CD4-positive, alpha-beta T cell treated with Interleukin-17A for 1 hour (primary cell): ENCODE measurements around the gene TEKT2.
A peak's percentile ranks its signal among the peaks of the same experiment; 100 is the strongest.

Experiments used
- DNase-seq: peaks from one replicate; pipeline ENCODE4 v3.0.0-alpha.2; 2020

TEKT2 gene

DNA sequence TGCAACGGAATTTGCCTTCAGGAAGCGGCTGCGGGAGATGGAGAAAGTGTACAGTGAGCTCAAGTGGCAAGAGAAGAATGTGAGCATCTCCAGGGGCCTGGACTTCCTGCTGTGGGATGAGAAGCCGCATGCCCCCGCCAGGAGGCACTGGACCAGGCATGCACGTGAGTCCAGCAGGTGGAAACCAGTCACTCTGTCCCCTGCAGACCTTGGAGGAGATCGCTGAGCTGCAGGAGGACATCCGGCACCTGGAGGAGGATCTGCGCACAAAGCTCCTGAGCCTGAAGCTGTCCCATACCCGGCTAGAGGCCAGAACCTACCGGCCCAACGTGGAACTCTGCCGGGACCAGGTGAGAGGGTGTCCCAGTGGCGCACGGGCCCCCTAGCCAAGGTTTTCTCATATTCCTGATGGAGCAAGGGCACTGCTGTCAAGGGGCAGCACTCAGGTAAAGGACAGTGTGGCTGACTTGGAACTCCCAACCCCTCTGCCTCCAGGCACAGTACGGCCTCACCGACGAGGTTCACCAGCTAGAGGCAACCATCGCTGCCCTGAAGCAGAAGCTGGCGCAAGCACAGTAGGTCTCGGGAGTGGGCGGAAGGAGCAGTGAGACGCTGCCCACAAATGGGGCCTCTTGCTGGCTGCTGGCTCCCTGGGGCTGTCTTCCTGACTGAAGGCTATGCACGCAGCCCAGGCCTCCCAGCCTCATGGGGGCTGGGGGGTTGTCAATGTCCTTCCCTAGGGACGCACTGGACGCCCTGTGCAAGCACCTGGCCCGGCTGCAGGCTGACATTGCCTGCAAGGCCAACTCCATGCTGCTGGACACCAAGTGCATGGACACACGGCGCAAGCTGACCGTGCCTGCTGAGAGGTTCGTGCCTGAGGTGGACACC is 3.6 kb downstream of the TEKT2 start:
- no peak for DNase-seq

DNA sequence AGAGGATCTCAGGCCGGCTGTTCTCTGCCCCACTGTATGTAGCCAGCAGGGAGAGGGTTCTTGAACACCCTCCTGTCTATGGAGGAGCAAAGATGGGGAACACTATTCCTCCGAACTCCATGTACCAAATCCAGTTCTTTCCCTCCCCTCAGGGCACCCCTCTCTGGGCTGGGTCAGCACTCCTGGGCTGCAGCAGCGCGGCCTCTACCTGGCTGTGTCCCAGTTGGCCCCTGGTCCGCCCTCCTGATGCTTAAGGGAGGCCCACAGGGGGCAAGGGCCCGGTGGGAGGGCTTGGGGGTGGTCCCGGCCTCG is 4.3 kb downstream of the TEKT2 start:
- DNase-seq: no peak

DNA sequence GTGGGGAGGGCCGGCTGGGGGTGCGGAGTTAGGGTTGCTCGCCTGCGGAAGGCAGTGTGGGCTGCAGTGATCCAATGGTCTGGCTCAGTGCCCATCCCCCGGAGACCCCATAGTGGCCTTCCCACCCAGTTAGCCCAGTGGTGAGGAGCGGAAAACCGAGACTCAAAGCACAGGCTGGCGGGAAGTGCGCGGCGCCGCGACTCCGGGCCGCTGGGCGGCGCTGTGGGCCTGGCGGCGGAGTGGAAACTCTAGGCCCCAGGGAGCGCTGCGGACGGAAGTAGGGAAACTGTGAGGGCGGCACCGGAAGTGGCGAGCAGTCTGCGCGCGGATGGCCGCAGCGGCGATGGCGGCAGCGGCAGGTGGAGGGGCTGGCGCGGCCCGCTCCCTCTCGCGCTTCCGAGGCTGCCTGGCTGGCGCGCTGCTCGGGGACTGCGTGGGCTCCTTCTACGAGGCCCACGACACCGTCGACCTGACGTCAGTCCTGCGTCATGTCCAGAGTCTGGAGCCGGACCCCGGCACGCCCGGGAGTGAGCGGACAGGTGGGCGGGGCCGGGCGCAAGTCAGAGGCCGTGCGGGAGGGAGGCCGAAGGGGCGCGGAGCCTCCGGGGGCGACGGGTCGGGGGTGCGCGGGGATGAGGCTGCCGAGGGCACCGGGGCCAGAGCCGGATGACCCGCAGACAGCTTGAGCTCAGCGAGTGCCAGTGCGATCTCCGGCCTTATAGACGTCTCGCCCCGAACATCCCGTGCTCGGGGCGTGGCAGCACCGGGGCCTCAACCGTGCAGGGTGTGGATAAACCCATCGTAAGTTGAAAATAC is 4.9 kb downstream of the TEKT2 start, which contains the start of gene ADPRS:
ADPRS (plus strand) TSS at position 316 of the 816 bp plus-strand sequence; CDS start at position 329, 13 bp downstream.
- peak; percentile 91 for DNase-seq

DNA sequence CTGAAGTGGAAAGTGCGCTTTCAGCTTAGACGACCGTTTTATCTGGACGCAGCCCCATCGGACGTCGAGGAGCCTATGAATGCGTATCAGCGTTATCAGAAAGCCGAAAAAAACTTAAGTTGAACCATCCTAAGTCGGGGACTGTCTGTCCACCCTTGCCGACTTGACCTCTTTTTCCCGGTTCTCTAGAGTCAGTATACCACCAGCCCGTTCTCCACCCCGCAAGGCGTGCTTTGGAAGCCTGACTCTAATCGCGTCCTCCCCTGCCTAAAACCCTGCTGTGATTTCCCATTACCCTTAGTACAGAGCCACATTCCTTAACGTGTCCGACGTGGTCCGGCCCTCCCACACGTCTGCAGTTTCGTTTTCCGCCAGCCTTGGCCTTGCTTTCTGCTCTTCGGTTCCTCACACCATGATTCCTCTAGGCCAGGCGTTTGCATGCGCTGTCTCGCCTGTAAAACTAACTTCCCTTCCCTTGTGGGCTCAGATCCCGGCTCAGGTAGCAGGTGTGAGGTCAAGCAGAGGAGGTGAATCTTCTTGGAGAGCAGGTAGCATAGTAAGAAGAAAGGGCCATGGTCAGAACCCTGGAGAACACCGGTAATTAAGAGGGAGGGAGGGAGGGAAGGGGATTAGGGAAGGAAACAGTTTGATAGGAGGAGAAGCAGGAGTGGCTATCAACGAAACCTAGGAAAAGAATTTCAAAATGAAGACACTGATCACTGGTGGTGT is 5.7 kb downstream of the TEKT2 start:
- peak; percentile 12 for DNase-seq

DNA sequence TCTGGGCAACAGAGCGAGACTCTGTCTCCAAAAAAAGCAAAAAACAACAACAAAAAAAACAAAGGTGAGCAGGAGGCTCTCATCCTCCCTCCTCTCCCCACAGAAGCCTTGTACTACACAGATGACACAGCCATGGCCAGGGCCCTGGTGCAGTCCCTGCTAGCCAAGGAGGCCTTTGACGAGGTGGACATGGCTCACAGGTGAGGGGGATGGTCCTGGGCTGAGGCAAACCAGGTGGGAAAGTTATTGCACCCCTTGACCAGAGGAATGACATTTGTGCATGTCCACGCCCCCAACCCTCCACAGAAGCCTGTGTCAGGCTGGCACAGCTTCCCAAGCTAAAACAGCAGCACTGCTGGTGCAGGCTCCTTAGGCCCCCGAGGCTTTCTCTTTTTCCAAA is 7.2 kb downstream of the TEKT2 start:
- no peak for DNase-seq

DNA sequence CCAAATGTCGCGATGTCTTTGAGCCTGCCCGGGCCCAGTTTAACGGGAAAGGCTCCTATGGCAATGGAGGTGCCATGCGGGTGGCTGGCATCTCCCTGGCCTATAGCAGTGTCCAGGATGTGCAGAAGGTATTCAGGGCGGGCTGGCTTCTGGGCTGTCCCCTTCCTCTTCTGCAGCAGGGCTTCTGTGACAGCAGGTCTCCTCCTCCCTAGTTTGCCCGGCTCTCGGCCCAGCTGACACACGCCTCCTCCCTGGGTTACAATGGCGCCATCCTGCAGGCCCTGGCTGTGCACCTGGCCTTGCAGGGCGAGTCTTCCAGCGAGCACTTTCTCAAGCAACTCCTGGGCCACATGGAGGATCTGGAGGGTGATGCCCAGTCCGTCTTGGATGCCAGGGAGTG is 7.8 kb downstream of the TEKT2 start:
- DNase-seq: no peak

DNA sequence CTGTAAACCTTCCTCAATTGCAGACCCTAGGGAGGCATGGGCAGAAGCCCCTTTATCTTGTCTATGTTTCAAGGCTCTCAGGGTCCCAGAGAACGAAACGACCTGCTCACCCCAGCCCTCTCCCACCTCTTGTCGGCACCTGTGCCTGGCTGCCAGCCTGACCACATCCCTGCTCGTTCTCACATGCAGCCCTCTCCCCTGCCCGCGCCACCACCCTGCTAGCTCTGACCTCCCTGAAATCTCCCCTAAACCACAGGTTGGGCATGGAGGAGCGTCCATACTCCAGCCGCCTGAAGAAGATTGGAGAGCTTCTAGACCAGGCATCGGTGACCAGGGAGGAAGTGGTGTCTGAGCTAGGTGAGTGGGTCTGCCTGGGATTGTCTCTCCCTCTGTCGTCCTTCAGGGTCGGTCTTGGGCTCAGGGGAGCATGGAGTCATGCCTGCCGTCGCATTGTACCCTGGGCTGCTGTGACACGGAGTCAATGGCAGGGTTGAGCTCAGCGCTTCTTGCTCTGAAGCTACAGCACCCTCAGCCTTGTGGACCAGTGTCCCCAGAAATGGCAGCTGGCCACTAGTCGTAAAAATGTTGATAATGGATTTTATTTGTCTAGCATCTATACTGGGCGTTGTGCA is 8.4 kb downstream of the TEKT2 start:
- DNase-seq: no peak

DNA sequence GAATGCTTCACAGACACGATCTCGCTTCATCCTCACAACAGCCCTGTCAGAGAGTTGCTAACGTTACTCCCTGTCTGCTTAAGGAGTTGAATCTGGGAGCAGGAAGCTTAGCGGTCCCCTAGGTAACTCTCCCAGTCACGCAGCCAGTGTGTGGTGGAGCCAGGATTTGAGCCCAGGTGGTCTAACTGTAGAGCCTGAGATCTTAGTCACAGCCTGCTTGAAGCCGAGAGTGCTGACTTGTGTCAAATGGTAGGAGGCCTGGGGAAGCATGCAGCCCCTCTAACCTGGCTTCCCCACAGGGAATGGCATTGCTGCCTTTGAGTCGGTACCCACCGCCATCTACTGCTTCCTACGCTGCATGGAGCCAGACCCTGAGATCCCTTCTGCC is 8.9 kb downstream of the TEKT2 start:
- no peak for DNase-seq

DNA sequence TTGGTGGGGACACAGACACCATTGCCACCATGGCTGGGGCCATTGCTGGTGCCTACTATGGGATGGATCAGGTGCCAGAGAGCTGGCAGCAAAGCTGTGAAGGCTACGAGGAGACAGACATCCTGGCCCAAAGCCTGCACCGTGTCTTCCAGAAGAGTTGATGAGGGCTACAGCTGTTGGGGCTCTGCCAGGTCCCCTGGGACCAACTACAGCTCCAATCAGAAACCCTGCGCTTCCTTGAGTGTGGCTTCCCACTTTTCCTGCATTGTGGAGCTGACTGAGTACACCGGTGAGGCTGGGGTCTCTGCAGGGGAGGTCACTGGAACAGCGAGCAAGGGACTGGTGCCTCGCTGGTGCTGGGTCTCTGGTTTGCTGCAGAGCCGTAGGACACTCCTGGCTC is 9.3 kb downstream of the TEKT2 start:
- DNase-seq: no peak

DNA sequence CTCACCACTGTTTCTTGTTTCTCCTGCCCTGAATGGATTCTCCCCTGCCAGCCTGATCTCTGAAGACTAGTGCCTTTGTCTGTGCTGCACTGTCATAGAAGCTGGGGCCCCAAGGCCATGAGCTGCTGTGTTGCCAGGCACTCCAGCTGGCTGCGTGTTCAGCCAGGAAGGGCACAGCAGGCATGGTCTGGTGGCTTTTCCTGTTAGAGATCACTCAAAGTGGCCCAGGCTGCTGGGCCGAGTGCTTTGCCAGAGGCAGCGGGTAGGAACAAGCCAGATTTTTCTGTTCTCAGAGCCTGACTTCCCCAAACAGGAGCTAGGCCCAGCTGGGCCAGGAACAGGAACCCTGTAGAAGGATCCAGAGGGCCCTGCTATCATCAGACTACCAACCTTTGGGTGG is 10.0 kb downstream of the TEKT2 start:
- DNase-seq: no peak

DNA sequence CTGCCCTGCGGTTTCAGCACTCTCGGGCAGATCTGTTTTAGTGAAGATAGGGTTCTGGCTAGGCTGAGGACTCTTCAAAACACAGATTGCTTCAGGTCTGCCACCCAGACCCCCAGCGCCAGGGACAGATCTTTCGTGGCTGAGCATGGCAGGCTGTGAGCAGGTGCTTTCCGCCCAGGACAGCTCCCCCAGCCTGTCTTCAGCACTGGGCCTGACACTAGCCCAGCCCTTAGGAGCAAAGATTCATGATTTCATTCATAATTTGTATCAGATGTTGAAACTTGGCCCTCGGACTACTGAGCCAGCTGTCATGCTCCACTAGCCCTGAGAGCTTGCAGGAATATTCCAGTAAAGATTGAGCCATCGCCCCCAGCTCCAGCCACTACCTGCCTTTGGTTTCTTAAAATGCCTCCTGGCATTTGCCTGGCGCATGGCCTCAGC is 10.7 kb downstream of the TEKT2 start:
- DNase-seq: no peak

DNA sequence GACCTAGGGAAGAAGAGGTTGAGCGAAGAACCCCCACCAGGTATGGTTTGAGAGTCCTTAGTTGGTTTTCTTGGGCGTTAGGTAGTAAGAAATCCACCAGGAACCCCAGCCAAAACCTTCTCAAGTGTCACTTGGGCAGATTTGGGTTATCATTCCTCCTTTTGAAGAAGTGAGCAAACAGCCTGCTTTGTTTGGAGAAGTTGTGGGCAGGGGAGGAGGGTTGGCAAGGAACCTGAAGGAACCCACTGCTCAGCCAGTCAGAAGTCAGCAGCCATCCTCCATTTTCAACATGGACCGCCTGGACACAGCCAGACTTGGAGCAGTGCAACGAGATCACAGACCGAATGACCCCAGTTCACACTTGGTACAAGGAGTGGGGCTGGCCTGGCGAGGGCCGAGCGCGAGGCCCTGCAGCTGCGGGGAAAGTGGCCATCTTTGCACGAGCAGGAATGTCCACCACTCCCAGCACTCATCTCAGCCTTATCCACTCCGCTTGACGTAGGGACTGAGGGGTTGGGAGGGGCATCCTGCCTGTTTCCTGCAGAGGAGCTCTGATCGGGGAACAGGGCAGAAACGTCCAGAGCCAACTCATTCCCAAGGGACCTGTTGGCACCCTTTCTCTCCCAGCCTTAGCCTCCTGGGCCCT is 12.0 kb downstream of the TEKT2 start:
- no peak for DNase-seq

DNA sequence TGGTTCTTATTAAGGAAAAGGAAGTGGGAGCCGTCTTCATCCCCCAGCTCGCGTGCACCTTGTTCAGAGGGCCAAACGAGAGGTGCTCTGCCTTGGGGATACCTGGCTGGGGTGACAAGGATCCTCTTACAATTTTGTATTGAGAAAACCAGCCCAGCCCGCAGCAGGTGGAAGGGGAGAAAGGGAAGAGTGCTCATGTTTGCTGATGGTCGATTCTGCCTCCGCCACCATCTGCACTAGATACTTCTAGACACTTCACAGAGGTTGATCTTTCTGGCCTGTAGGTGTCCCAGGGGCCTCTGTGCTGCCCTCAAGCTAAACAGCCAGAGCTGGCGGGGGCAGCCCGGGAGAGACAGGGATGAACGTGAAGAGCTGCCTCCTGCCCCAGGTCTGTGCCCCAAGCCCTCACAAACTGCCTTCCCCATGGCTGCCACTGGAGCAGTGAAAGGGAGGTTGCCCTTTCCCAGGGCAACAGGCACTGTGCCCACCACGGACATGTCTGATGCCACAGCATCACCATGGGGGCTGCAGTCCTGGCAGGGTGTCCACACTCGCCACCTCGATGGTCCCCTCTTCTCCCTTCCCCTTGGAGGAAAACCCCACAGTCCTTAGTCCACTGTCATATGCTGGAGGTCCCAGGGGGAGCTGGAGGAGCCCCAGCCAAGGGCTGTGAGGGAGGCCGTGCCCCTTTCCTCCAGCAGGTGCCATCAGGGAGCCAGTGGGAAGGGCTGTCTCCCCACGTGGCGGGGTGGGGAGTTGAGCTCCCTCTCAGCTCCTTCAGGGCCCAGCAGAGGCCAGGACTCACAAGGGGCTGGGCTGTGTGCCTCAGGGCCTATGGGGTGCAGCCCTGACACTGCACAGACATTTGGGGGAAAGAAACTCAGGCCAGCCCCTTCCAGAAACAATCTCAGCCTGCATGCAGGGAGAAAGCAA is 12.9 kb downstream of the TEKT2 start:
- no peak for DNase-seq

DNA sequence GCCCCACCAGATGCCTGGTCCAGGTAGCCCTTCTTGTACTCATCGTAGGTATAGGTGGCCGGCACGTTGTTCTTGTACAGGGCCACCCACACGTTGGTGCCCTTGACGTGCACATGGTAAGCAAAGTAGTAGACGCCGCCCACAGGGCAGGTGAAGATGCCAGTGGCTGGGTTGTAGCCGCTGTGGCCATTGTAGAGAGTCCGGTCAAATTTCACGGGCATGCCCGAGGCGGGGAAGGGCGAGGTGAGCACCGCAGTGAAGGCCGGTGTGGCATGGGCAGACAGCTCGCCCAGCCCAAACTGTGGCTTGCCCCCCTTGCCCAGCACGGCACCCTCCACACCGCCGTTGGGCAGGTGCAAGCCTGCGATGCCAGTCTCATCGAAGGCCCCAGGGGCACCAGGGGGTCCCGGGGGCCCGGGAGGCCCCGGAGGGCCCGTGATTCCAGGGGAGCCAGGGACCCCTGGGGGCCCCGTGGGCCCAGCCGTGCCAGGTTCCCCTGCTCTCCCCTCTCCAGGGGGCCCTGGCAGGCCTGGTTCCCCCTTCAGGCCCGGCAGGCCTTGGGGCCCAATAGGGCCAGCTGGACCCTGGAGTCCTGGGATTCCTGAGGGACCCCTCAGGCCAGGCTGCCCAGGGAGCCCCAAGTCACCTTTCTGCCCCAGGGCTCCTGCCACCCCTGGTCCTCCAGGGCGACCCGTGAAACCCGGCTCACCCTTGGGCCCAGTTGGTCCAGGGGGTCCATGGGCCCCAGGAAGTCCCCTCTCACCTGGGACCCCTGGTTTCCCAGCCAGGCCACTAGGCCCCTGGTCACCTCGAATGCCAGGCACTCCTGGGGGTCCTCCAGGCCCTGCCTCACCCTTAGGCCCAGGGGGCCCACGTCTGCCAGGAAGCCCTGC is 14.0 kb downstream of the TEKT2 start:
- DNase-seq: no peak

DNA sequence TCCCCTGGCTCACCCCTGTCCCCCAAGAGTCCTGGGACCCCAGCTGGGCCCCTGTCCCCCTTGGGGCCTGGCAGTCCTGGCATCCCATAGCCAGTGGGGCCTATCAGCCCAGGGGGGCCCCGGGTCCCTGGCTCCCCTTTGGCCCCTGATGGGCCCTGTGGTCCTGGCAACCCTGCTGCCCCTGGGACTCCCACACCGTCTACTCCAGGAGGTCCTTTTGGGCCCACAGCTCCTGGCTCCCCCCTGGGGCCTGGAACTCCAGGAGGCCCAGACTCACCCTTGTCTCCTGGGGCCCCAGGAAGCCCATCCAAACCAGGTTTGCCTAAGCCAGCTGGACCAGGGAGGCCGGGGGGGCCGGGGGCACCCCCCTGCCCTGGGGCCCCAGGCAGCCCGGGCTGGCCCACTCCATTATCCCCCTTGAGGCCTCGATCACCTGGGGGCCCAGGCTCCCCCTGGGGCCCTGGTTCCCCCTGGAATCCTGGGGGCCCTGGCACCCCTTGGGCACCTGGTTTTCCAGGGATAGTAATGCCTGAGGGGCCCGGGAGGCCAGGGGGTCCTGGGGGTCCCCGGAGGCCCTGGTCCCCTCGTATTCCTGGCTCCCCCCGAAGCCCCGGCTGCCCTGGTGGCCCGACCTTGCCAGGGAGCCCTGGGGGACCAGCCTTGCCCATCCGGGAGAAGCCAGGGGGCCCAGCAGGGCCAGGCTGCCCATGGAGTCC is 14.9 kb downstream of the TEKT2 start:
- DNase-seq: no peak

DNA sequence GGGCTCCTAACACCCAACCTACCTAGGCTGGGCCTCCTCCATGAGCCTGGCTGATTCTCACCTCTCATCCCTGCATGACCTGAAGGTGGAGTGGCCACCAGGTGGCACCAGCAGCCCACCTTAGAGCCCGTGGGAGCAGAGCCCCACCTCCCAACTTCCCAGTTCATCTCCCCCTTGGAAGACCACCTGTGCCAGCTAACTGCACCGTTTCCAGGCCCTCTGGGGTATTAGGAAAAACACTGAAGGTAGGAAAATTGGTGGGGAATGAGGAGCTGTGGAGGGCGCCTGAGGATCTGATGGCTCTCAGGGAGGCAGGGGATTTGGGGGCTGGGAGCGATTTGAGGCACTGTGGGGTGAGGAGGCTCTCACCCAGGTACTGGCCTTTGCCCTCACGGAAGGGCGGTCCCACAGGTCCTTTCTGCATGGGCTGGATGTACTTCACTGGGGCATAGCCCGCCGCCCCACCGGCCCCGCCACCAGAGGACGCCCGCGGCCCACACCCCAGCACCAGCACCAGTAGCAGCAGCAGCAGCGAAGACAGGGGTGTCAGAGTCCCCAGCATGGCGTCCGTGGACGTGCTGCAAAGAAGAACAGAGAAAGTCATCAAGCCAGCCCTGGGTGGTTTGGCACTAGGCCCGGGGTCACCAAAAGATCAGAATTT is 15.9 kb downstream of the TEKT2 start:
- peak; percentile 77 for DNase-seq

DNA sequence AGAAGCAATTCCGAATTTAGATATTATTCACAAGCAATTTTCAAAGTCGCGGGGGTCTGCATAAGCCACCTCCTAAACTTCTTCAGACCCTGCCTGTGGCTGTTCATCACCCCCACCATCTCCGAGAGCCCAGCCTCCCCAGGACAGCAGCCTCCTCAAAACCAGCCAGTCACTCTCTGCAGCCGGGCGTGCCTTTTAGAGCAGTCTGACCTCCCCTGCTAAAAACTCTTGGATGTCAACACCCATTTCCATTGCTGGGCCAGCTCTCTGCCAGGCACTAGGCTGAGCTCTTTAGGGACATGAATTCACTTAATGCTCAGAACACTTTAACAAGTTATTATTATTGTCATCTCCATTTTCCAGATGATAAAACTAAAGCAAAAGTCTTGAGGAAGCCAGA is 16.5 kb downstream of the TEKT2 start:
- DNase-seq: no peak

DNA sequence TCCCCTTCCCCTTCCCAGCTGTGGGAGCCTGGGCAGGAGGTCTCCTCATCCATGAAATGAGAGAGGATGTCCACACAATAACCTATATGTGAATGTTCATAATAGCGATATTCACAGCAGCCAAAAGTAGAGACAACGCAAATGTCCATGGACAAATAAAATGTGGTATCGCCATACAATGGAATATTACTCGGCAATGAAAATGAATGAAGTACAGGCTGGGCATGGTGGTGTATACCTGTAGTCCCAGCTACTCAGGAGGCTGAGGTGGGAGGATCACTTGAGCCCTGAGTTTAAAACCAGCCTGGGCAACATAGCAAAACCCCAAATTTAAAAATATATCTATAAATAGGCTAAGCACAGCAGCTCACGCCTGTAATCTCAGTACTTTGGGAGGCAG is 17.7 kb downstream of the TEKT2 start:
- no peak for DNase-seq

DNA sequence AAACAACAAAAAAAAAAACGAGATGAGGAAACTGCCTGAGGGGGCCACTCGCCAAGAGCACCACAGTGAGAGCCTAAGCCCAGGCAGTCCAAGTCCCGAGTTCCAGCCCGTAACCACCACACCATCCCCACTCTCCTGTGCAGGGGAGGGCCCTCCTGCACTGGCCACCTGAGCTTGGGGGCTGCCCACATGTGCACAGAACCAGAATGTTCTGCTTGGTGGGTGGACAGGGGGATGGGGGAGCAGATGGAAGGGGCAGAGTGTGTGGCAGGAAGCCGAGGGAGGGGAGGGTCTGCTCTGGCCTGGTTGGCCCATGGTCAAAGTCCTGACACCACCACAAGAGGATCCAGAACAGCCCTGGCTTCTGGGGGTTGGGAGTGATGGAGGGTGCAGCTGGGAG is 22.4 kb downstream of the TEKT2 start:
- no peak for DNase-seq
